Loucy (cell line): ENCODE data around the gene SAP30.

ENCODE experiments used
- H2AFZ ChIP-seq: fragments of 200-600 bp; sonication (generic); 2 replicates; pipeline ENCODE4 v1.6.0; 2016; ENCODE audit warnings: antibody characterized with exemption, mild to moderate bottlenecking, low read length, moderate library complexity
- H3F3A ChIP-seq: fragments of 200-600 bp; 2 replicates; pipeline ENCODE4 v1.6.0; 2016; ENCODE audit warnings: antibody characterized with exemption, low read depth, mild to moderate bottlenecking
- H3K27me3 ChIP-seq: fragments of 200-600 bp; sonication (generic); 2 replicates; pipeline ENCODE4 v1.6.1; 2014; ENCODE audit warnings: low read length, mild to moderate bottlenecking; ENCODE audit not compliant: insufficient read depth, poor library complexity, severe bottlenecking
- H3K36me3 ChIP-seq: fragments of 200-600 bp; sonication (generic); 2 replicates; pipeline ENCODE4 v1.6.1; 2016; ENCODE audit warnings: low read length; ENCODE audit not compliant: insufficient read depth
- H3K4me1 ChIP-seq: fragments of 200-600 bp; sonication (generic); 2 replicates; pipeline ENCODE4 v1.5.1; 2014; ENCODE audit warnings: low read length, mild to moderate bottlenecking; ENCODE audit not compliant: insufficient read depth, poor library complexity, severe bottlenecking
- H3K4me2 ChIP-seq: fragments of 200-600 bp; sonication (generic); 2 replicates; pipeline ENCODE4 v1.6.0; 2014; ENCODE audit warnings: antibody characterized with exemption, low read length, low read depth, mild to moderate bottlenecking; ENCODE audit not compliant: poor library complexity, severe bottlenecking
- H3K4me3 ChIP-seq: fragments of 200-600 bp; sonication (generic); 2 replicates; pipeline ENCODE4 v1.5.1; 2014; ENCODE audit warnings: low read length, mild to moderate bottlenecking, mixed read lengths; ENCODE audit not compliant: poor library complexity, severe bottlenecking
- H3K79me2 ChIP-seq: fragments of 200-600 bp; sonication (generic); 2 replicates; pipeline ENCODE4 v1.6.1; 2014; ENCODE audit warnings: low read length; ENCODE audit not compliant: insufficient read depth
- H3K9ac ChIP-seq: fragments of 200-600 bp; sonication (generic); 2 replicates; pipeline ENCODE4 v1.6.0; 2014; ENCODE audit warnings: mild to moderate bottlenecking, low read depth, low read length, moderate library complexity; ENCODE audit not compliant: poor library complexity, severe bottlenecking
- H3K9me2 ChIP-seq: fragments of 200-600 bp; sonication (generic); replicated peaks from 2 replicates; pipeline ENCODE4 v1.6.1; 2016; ENCODE audit warnings: low read depth, low read length, mixed read lengths
- H3K9me3 ChIP-seq: fragments of 200-600 bp; sonication (generic); 2 replicates; pipeline ENCODE4 v1.6.1; 2014; ENCODE audit warnings: mild to moderate bottlenecking, antibody characterized with exemption, low read length, low read depth; ENCODE audit not compliant: insufficient read depth
- H4K20me1 ChIP-seq: fragments of 200-600 bp; sonication (generic); 2 replicates; pipeline ENCODE4 v1.6.0; 2014; ENCODE audit warnings: antibody characterized with exemption, low read length, mild to moderate bottlenecking; ENCODE audit not compliant: insufficient read depth, poor library complexity, severe bottlenecking
- EZH2phosphoT487 ChIP-seq: fragments of 200-600 bp; IDR thresholded peaks from 2 replicates; pipeline ENCODE4 v1.6.1; 2018; ENCODE audit warnings: antibody characterized with exemption, mild to moderate bottlenecking, moderate library complexity, borderline replicate concordance
- TF ChIP-seq, protein P1 (sequence below): fragments of 200-600 bp; sonication (generic); conservative IDR thresholded peaks from 2 replicates; pipeline ENCODE4 v1.5.1; 2014; ENCODE audit warnings: mild to moderate bottlenecking, antibody characterized with exemption, low read length

Gene SAP30

DNA sequence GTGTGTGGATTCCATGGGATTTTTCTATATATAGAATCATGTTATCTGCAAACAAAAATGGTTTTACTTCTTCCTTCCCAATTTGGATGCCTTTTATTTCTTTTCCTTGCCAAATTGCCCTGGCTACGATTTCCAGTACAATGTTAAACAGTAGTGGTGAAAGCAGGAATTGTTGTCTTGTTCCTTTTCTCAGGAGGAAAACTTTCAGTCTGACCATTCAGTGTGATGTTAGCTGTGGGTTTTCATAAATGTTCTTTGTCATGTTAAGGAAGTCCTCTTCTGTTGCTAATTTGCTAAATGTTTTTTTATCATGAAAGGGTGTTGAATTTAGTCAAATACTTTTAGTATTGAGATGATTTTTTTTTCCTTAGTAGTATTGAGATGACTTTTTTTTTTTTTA lies 10.9 kb downstream of the SAP30 start:
- Histone ChIP-seq H3K36me3 (peaks cover 12% of the 10 kb centered on the region; the same call in 1 of the 2 replicates), H2AFZ (no peak overlapping the region), H3K9me2 (no peaks in the 10 kb centered on the region), H3K4me1 (peaks cover 16% of the 10 kb centered on the region), H3K4me2 (peak overlapping the region; percentile 17), H4K20me1 (peaks cover 7% of the 10 kb centered on the region), H3K4me3 (no peak overlapping the region), H3K9ac (peak overlapping the region; percentile 13), H3K79me2 (peaks cover 39% of the 10 kb centered on the region), H3K9me3 (no peaks in the 10 kb centered on the region), H3K27me3 (no peaks in the 10 kb centered on the region), H3F3A (no peaks in the 10 kb centered on the region)
- TF ChIP-seq, protein P1, sequence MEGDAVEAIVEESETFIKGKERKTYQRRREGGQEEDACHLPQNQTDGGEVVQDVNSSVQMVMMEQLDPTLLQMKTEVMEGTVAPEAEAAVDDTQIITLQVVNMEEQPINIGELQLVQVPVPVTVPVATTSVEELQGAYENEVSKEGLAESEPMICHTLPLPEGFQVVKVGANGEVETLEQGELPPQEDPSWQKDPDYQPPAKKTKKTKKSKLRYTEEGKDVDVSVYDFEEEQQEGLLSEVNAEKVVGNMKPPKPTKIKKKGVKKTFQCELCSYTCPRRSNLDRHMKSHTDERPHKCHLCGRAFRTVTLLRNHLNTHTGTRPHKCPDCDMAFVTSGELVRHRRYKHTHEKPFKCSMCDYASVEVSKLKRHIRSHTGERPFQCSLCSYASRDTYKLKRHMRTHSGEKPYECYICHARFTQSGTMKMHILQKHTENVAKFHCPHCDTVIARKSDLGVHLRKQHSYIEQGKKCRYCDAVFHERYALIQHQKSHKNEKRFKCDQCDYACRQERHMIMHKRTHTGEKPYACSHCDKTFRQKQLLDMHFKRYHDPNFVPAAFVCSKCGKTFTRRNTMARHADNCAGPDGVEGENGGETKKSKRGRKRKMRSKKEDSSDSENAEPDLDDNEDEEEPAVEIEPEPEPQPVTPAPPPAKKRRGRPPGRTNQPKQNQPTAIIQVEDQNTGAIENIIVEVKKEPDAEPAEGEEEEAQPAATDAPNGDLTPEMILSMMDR, result no peak
- TF ChIP-seq EZH2phosphoT487, result no peak

DNA sequence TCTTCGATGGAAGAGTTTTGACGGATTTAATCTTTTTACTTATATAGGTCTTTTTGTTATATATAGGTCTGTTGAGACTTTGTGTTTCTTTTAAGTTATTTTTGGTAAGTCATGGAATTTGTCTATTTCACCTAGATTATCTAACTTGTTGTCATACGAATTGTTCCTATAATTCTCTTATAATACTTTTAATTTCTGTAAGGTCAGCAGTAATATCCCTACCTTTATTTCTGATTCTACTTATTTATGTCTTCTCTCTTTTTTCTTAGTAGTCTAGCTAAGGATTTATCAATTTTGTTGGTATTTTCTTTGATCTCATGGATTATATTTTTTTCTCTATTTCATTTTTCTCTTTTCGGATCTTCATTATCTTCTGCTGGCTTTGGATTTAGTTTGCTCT lies 11.6 kb downstream of the SAP30 start:
- H3K9me3 ChIP-seq, result no peaks in the 10 kb centered on the region
- no peaks in the 10 kb centered on the region for H3F3A ChIP-seq
- H3K79me2 ChIP-seq, result peaks cover 34% of the 10 kb centered on the region
- no peak for TF ChIP-seq EZH2phosphoT487
- TF ChIP-seq, protein P1, result no peak
- no peaks in the 10 kb centered on the region for H3K27me3 ChIP-seq
- peaks cover 1% of the 10 kb centered on the region for H4K20me1 ChIP-seq
- no peak overlapping the region for H3K4me3 ChIP-seq
- peaks cover 16% of the 10 kb centered on the region for H3K4me1 ChIP-seq
- no peak overlapping the region for H2AFZ ChIP-seq
- H3K4me2 ChIP-seq, result no peak overlapping the region
- peaks cover 9% of the 10 kb centered on the region; the same call in 1 of the 2 replicates for H3K36me3 ChIP-seq
- H3K9ac ChIP-seq, result no peak overlapping the region
- no peaks in the 10 kb centered on the region for H3K9me2 ChIP-seq

DNA sequence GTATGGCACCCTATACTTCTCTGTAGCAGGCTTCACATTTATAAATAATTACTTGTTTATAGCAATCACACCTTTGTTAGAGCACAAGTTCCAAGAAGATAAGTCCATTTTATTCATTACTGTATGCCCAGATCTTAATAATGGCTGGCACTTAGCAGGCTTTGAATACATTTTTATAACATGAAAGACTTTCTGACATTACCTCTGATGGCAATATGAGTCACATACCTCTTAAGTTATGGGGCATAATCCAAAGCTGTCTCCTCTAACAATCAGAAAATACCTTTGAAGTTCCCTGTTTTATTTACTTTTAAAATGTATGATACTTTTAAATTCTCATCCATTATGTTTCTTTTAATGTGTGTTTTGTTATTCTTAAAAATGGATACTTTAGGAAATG lies 16.0 kb downstream of the SAP30 start:
- H3K9ac ChIP-seq, result no peak overlapping the region
- TF ChIP-seq EZH2phosphoT487, result no peak
- TF ChIP-seq, protein P1, result no peak
- H3K36me3 ChIP-seq, result no peaks in the 10 kb centered on the region
- peaks cover 10% of the 10 kb centered on the region for H3K79me2 ChIP-seq
- no peaks in the 10 kb centered on the region for H3K9me3 ChIP-seq
- no peaks in the 10 kb centered on the region for H3K9me2 ChIP-seq
- no peaks in the 10 kb centered on the region for H3K27me3 ChIP-seq
- no peak overlapping the region for H3K4me2 ChIP-seq
- H3K4me3 ChIP-seq, result no peak overlapping the region
- H3F3A ChIP-seq, result no peaks in the 10 kb centered on the region
- no peak overlapping the region for H2AFZ ChIP-seq
- peaks cover 4% of the 10 kb centered on the region for H3K4me1 ChIP-seq
- H4K20me1 ChIP-seq, result no peaks in the 10 kb centered on the region
